Measurements from ENCODE around the gene TNFRSF12A.
A peak's percentile ranks its signal among the peaks of the same experiment; 100 is the strongest.
"Not testable (repeated sequence)": the region's sequence is repeated elsewhere in the genome, so short reads cannot be mapped to it uniquely, and the experiment has no call there.

The TNFRSF12A gene

DNA sequence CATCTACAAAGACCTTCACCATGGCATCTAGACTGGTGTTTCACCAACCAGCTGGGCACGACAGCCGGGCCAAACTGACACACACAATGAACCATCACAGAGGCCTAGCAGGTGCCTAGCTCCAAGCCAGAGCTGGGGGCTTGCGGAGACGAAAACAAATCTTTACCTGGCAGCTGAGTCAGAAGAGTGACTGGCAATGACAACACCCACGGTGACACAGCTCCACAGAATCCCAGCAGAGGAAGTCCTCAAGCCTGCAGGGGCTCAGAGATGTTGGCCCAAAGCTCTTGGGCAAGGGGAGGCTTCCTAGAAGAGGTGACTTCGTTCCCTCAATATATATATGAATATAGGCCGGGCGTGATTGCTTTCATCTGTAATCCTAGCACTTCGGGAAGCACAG lies 31.3 kb downstream of the TNFRSF12A start:
- no peak for DNase-seq

DNA sequence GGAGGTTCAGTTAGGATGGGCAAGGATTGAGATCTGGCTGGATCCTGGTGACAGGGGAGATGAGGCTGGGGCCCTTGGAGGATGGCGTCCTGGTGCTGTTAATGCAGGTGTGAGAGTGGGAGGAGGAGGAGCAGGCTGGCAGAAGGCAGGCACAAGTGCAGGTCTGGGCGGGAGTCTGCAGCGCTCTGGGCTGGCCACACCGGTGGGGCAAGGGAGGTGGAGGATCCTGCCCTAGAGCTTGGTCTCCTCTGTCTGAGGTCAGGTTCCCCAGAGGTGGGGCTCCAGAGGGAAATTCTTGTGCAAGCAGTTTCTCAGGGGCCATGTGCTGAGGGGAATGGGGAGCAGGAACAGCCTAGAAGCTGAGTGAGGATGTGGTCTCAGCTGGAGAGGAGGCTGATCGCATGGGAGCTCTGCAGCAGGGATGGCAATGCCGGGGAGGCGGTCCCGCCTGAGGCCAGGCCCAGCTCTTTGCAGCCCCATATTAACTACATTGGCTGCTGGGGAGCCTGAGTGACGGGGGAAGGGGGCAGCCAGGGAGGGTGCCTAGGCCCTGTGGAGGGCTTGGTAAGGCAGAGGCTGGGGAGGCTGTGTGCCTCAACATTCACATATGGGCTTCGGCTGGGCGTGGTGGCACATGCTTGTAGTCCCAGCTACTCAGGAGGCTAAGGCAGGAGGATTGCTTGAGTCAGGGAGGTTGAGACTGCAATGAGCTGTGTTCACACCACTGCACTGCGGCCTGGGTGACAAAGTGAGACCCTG lies 32.6 kb downstream of the TNFRSF12A start:
- not testable (repeated sequence) for DNase-seq

DNA sequence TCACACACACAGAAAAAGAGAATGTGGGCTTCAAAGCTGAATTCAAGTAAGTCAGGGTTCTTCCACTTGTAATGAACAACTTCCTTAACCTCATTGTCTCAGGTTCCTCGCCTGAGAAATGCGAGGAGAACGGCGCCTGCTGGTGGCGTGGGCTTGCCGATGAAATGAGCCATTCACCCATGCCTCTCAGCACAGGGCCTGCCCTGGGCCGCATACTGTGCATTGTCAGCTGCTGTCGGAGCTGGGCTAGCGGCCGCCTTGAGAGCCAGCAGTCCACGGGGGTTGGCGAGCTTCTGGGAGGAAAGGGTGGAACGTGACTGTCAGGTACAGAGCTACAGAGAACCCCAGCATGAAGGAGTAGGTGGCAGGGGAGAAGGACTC lies 33.2 kb downstream of the TNFRSF12A start:
- DNase-seq, result not testable (repeated sequence)

DNA sequence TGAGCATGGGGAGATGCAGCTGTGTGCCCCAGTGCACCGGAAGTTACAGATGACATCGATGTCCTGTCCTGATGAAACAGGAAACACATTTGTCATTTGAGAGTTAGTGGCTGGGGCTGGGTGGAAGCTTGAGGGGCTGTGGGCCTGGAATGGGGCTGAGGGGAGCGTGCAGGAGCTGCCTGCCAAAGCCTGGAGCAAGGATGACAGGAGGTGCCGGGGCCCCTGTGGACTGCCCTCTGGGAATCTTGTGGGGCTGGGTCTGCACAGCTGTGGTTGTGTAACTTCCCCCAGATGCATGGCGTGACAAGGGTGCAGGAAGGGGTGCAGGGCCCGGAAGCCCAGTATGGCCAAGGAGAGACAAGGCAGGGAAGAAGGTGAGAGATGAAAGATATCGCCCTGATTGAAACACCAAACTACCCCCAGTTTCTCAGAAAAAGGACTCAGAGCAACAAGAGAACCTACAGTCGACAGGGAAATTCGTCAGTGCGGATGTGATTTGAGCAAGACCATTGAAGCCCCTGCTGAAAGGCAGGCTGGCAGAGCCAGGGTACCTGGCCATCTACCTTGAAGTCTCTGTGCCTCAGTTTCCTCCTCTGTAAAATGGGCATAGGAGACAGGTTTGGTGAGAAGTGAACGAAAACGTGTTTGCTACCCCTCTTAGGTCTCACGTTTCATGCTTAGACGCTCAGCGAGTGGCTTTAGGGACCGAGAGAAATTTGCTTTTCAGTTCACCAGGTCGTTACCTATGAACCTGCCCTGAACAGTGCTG lies 35.0 kb downstream of the TNFRSF12A start:
- DNase-seq, result no peak

DNA sequence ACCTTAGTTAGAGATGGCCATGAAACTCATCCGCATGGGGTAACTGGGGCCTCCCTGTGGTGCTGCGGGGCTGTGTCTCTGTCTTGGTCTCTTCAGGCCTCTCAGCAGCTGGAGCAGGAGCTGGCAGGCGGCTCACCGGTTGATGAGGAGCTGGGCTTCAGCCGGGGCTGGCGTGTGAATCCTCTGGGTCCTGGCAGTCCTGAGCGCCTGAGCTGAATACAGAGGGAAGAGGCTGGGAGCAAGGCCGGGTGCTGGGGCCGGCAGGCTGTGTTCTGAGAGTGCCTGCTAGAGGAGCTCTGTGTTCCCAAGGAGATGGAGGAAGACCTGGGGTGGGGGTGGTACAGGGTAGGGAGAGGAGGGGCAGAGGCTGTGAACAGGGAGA lies 35.6 kb downstream of the TNFRSF12A start:
- not testable (repeated sequence) for DNase-seq

DNA sequence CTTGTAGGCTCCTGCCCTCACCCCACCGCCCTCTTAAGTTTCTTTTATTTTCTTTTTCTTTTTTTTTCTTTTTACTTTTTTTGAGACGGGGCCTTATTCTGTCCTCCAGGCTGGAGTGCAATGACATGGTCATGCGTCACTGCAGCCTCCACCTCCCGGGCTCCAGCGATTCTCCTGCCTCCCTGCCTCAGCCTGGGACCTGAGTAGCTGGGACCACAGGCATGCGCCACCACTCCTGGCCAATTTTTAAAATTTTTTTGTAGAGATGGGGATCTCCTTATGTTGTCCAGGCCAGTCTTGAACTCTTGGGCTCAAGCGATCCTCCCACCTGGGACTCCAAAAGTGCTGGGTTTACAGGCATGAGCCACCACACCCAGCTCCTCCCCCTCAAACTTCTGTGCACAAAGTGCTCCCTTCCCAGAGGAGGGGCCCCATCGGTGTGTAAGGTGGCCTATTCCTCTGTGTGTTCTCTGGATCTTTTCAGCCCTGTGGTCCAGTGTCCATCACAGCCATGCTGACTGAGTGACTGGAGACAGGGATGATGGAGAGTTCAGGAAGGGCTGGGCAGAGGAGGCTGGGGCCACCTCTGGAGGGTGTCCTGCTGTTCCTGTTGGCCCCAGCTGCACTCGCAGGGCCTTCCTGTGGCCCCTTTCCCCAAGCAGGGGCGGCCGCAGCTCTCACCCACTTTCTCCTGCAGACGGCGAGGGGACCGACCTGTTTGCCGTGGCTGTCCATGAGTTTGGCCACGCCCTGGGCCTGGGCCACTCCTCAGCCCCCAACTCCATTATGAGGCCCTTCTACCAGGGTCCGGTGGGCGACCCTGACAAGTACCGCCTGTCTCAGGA lies 36.4 kb downstream of the TNFRSF12A start:
- DNase-seq, result no peak

DNA sequence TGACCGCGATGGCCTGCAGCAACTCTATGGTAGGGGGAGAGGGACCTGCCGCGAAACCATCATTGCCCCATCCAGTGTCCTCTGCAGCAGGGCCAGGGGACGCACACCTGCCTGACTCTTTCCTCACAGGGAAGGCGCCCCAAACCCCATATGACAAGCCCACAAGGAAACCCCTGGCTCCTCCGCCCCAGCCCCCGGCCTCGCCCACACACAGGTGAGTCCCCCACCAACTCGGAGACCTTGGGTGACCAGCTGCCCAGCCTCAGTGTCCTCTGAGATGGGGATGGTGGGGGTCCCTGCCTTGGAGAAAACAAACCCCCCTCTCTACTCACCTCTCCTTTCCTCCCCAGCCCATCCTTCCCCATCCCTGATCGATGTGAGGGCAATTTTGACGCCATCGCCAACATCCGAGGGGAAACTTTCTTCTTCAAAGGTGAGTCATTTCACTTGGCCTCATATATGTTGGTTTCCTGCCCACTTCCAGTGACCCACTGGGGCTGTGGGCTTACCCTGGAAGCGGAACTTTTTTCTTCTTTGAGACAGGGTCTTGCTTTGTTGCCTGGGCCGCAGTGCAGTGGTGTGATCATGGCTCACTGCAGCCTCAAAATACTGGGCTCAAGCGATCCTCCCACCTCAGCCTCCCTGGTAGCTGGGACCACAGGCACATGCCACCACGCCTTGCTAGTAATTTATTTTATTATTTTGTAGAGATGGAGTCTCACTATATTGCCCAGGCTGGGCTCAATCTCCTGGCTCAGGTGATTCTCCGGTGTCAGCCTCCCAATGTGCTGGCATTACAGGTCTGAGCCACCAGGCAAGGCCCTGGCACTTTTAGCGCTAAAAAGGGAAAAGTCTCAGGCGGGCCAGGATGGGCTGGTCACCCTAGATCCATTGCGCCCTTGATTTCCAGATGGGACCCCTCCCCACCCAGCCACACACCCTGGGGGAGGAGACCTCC lies 37.3 kb downstream of the TNFRSF12A start:
- no peak for DNase-seq

DNA sequence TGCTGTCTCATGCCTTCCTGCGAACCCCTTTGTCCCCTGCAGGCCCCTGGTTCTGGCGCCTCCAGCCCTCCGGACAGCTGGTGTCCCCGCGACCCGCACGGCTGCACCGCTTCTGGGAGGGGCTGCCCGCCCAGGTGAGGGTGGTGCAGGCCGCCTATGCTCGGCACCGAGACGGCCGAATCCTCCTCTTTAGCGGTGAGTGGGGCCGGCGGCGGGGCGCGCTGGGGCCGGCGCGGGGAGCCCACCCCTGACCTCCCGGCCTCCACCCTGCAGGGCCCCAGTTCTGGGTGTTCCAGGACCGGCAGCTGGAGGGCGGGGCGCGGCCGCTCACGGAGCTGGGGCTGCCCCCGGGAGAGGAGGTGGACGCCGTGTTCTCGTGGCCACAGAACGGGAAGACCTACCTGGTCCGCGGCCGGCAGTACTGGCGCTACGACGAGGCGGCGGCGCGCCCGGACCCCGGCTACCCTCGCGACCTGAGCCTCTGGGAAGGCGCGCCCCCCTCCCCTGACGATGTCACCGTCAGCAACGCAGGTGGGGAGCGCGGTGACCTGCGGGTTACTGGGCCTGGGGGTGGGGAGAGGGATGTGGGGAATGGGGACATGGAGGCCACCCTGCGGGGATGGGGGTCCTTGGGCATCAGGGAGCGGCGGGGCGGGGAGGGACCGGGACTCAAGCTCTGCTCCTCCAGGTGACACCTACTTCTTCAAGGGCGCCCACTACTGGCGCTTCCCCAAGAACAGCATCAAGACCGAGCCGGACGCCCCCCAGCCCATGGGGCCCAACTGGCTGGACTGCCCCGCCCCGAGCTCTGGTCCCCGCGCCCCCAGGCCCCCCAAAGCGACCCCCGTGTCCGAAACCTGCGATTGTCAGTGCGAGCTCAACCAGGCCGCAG lies 38.2 kb downstream of the TNFRSF12A start:
- peak; percentile 48 for DNase-seq

DNA sequence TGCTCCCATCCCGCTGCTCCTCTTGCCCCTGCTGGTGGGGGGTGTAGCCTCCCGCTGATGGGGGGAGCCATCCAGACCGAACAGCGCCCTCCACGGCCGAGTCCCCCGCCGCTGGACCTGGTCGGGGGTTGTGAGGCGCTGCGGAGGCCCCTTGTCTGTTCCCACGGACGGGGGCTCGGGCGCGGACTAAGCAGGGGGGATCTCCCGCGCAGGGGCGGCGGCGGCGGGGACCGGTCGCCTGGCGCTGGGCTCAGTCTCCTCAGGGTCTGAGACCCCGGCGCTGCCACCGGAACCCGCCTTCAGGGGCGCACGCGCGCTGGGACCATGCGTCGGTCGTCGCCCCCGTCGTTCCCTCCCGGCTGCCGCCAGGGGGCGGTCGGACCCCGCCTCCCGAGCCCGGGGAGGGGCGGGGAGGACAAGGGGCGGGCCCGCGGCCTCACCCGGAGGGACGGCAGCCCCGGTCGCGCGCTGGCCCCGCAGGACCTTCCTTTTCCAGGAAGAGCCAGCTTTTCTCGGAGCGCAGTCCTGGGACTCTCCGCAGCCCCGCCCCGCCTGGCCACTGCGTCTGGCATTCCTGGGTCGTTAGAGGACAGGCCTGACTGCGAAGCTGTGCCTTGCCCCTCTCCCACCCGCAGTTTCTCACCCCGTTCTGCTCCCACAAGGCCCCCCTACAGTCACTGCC lies 39.0 kb downstream of the TNFRSF12A start:
- peak; percentile 82 for DNase-seq

DNA sequence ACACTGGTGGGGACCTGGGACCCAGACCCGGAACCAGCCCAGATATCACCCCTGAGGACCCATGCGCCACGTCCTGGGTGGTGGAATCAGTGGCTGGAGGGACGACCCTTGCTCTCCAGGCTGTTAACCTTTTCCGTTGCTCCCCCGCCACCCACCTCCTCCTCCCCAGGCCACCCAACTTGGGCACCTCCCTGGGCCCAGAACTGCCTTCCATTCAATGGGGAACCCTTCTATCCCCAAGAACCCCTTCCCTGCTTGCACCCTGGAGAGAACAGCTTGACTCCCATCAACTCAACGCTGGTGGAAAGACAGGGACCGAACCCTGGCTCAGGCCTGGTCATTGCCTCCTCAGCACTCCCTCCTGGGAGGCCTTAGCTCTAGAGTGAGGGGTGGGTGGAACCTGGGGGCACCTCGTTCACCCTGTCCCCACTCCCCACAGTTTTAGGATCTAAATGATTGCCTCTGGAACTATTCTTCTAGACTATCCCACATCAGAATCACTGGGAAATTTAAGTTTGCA lies 39.6 kb downstream of the TNFRSF12A start:
- DNase-seq, result no peak

DNA sequence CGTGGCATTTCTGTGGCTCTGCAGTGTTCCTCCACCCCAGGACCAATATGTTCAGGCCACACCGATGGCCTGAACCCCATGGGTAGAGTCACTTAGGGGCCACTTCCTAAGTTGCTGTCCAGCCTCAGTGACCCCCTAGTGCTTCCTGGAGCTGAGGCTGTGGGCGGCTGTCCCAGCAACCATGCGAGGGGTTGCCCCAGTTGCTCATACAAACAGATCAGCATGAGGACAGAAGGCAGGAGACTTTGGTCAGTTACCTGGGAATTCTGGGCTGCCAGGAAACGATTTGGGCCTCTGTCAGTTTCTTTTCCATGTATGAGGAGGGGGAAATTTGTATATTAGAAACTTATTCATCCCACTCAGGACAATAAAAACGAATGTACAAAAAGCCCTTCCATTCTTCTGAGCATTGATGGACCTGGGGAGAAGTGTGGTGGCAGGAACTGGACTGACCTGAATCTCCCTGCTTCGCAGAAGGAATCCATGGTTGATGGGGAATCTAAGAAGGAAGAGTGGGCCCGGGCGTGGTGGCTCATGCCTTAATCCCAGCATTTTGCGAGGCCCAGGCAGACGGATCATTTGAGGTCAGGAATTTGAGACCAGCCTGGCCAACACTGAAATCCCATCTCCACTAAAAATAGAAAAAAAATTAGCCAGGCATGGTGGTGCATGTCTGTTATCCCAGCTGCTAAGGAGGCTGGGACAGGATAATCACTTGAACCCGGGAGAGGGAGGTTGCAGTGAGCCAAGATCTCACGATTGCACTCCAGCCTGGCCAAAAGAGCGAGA lies 40.4 kb downstream of the TNFRSF12A start:
- no peak for DNase-seq

DNA sequence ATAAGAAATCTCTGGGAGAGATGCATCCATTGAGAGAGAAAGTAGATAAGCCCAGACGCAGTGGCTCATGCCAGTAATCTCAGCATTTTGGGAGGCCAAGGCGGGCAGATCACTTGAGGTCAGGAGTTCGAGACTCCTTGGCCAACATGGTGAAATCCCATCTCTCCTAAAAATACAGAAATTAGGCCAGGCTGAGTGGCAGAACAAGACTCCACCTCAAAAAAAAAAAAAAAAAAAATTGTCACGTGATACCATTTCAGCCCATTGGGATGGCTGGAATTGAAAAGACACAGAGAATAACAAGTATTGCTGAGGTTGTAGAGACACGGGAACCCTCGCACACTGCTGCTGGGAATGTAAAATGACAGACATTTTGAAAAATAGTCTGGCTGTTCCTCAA lies 42.4 kb downstream of the TNFRSF12A start:
- DNase-seq, result no peak

DNA sequence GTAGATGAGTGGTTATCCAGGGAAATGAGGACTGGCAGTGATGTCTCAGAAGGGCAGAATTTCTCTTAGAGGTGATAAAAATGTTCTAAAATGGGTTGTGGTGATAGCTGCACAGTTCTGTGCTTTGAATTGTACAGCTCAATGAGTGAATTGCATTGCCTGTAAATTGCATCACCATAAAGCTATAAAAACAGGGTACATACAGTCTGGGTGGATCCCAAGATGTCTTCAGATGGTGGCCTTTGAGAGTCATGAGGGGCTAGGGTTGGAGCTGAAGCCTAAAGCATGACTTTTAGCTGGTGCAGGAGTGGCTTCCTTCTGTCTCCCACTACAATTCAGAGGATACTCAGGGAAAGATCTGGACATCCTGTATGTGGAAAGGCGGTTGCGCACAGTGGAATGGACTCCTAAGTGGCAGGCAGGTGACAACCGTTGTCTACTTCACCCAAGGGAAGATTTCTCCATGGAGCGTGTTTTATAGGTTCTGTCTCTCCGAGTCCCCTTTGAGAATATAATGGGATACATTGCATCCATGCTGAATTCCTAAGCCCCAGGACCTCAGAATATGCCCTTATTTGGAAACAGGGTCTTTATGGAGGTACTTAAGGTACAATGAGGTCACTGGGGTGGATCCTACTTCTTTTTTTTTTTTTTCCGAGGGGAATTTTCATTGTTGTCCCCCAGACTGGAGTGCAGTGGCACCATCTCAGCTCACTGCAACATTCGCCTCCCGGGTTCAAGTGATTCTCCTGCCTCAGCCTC lies 43.6 kb downstream of the TNFRSF12A start:
- no peak for DNase-seq

DNA sequence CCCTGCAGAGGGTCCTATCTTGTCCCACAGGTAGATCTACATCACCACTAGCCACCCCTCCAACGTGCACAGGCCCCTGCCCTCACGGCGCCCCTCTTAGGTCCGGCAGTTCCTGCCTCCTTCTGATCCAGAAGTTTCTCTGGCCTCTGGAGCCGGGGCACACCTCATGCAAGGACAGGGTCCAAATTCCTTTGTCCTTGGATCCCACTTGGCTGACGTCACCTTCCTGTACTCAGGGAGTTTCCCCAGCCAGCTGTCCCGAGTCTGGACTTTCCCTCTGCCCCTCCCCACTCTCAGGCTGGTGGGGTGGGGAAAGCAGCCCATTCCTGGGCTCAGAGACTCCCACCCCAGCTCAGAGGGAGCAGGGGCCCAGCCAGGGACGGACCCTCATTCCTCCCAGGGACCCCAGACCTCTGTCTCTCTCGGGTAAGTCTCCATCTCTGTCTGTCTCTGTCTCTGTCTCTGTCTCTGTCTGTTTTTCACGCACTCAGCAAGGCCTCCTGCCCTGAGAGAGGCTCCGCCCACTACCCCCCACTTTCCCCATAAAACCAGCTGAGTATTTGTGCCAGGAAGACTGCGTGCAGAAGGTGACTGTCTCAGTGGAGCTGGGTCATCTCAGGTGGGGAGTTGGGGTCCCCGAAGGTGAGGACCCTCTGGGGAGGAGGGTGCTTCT lies 45.0 kb downstream of the TNFRSF12A start, which contains the start of gene IL32:
IL32 (plus strand) TSS at position 572 of the 673 bp plus-strand sequence. CDS start 172 bp downstream, outside the sequence.
- DNase-seq, result no peak

DNA sequence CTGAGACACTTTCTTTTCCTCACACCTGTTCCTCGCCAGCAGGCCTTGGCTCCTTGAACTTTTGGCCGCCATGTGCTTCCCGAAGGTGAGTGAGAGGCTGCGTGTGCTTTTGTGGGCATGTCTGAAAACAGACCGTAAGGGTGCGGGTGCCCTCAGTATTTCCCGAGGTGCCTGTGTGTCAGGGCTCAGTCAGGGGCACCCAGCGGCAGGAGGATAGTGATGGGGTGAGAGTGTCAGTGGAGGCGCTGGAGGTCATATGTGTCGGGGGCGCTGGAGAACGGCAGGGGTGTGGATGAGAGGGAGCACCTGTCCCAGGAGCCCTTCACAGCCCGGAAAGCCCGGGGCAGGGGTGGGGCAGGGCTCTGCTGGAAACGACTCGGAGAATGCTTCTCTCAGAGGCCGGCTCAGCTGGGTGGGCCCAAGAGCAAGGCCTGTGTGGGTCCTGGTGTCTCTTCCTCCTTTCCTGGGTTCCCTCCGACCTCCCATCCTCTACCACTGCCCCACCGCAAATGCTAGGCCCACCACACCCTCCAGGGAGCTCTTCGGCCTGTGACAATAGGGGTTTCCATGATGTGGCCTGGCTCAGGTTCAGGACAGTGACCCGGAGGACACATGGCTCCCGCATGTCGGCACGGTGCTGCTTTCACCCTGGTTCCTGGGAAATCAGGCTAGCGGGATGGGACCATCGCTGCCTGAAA lies 45.7 kb downstream of the TNFRSF12A start:
- no peak for DNase-seq

DNA sequence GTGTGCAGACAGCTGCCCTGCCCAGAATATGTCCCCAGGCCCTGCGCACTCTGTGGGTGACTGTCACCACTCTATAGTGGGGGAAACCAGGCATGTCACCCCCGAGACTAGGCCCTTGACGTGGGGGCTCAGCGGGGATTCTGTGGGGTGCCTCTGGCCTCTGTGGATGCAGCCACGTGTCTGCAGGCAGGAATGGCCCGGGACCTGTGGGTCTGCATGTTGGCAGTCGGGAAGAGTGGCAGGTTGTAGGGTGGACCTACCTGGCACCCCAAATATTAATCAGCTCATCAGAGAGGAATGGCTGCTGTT lies 46.2 kb downstream of the TNFRSF12A start:
- no peak for DNase-seq

DNA sequence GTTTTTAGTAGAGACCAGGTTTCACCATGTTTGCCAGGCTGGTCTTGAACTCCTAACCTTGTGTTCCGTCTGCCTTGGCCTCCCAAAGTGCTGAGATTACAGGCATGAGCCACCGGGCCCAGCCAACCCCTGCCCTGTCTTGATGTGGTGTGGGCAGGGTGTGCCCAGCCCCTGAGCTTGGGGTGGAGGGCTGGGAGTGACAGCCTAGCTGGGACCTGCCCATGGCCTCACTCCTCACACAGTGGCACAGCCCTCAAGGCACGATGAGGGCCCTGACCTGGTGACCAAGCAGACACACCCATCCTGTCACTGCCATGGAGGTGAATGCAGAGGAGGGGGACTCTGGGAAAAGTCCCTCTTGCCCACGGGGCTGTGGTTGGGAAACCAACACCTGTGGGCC lies 48.3 kb downstream of the TNFRSF12A start:
- DNase-seq, result no peak

DNA sequence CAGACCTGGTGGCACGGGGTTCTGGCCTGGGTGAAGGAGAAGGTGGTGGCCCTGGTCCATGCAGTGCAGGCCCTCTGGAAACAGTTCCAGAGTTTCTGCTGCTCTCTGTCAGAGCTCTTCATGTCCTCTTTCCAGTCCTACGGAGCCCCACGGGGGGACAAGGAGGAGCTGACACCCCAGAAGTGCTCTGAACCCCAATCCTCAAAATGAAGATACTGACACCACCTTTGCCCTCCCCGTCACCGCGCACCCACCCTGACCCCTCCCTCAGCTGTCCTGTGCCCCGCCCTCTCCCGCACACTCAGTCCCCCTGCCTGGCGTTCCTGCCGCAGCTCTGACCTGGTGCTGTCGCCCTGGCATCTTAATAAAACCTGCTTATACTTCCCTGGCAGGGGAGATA lies 49.0 kb downstream of the TNFRSF12A start:
- not testable (repeated sequence) for DNase-seq
